ENCODE results near the gene KCNIP4.

Gene KCNIP4

GRCh38 chr4:20881658-20882057 is 1066.9 kb downstream of the KCNIP4 start:
- no peak for DNase-seq (ENCODE audit: low read depth in 1 of 2, low spot score in 1 of 2)
- Histone ChIP-seq H3K27ac (replicated peaks) (no peak overlapping the region), H3K4me3 (replicated peaks; ENCODE audit: insufficient read depth, low read length) (no peak overlapping the region), H3K27me3 (ENCODE audit: insufficient read depth, poor library complexity, severe bottlenecking) (no peaks in the 10 kb centered on the region)
- TF ChIP-seq GABPA (IDR thresholded peaks at IDR 0.05; ENCODE audit: low read depth) = no peak
- no peak for TF ChIP-seq REST (IDR thresholded peaks at IDR 0.05; ENCODE audit: insufficient replicate concordance, low read depth)
- no peak for TF ChIP-seq POLR2AphosphoS5 (IDR thresholded peaks at IDR 0.05; ENCODE audit: low read depth)
- TF ChIP-seq SPI1 (IDR thresholded peaks at IDR 0.05; ENCODE audit: borderline replicate concordance, low read depth) = no peak
- no peak for TF ChIP-seq CTCF (IDR thresholded peaks at IDR 0.05; ENCODE audit: insufficient read depth, low read length)

GRCh38 chr4:20878806-20879205 is 1069.8 kb downstream of the KCNIP4 start:
- no peak for DNase-seq (ENCODE audit: low read depth in 1 of 2, low spot score in 1 of 2)
- no peaks in the 10 kb centered on the region for H3K27me3 ChIP-seq (ENCODE audit: insufficient read depth, poor library complexity, severe bottlenecking)
- TF ChIP-seq SPI1 (IDR thresholded peaks at IDR 0.05; ENCODE audit: borderline replicate concordance, low read depth) (no peak), REST (IDR thresholded peaks at IDR 0.05; ENCODE audit: insufficient replicate concordance, low read depth) (peak; percentile 83)

GRCh38 chr4:20870436-20870835 is 1078.1 kb downstream of the KCNIP4 start:
- Histone ChIP-seq H3K27me3 (ENCODE audit: insufficient read depth, poor library complexity, severe bottlenecking) (no peaks in the 10 kb centered on the region), H3K27ac (replicated peaks) (no peak overlapping the region), H3K4me3 (replicated peaks; ENCODE audit: insufficient read depth, low read length) (no peak overlapping the region)
- no peak for DNase-seq (ENCODE audit: low read depth in 1 of 2, low spot score in 1 of 2)
- no peak for TF ChIP-seq REST (IDR thresholded peaks at IDR 0.05; ENCODE audit: insufficient replicate concordance, low read depth)
- TF ChIP-seq POLR2AphosphoS5 (IDR thresholded peaks at IDR 0.05; ENCODE audit: low read depth) = no peak
- TF ChIP-seq SPI1 (IDR thresholded peaks at IDR 0.05; ENCODE audit: borderline replicate concordance, low read depth) = no peak
- no peak for TF ChIP-seq GABPA (IDR thresholded peaks at IDR 0.05; ENCODE audit: low read depth)
- no peak for TF ChIP-seq CTCF (IDR thresholded peaks at IDR 0.05; ENCODE audit: insufficient read depth, low read length)

More at GRCh38 chr4:20878806-20879205, 1069.8 kb downstream of the KCNIP4 start:
- no peak overlapping the region for H3K27ac ChIP-seq (replicated peaks)
- H3K4me3 ChIP-seq (replicated peaks; ENCODE audit: insufficient read depth, low read length) = no peak overlapping the region

GRCh38 chr4:20868108-20868507 is 1080.5 kb downstream of the KCNIP4 start:
- Histone ChIP-seq H3K27ac (replicated peaks) (no peak overlapping the region), H3K4me3 (replicated peaks; ENCODE audit: insufficient read depth, low read length) (no peak overlapping the region), H3K27me3 (ENCODE audit: insufficient read depth, poor library complexity, severe bottlenecking) (no peaks in the 10 kb centered on the region)
- TF ChIP-seq SPI1 (IDR thresholded peaks at IDR 0.05; ENCODE audit: borderline replicate concordance, low read depth) = no peak
- no peak for TF ChIP-seq GABPA (IDR thresholded peaks at IDR 0.05; ENCODE audit: low read depth)
- TF ChIP-seq POLR2AphosphoS5 (IDR thresholded peaks at IDR 0.05; ENCODE audit: low read depth) = no peak
- TF ChIP-seq REST (IDR thresholded peaks at IDR 0.05; ENCODE audit: insufficient replicate concordance, low read depth) = no peak
- no peak for TF ChIP-seq CTCF (IDR thresholded peaks at IDR 0.05; ENCODE audit: insufficient read depth, low read length)
- DNase-seq (ENCODE audit: low read depth in 1 of 2, low spot score in 1 of 2) = no peak

Measured in HL-60 (cell line).